CD1c-positive myeloid dendritic cell (primary cell): ENCODE data around the gene MIF4GD.

ENCODE experiments used
- DNase-seq: peaks from one replicate; pipeline ENCODE4 v3.0.0-alpha.2; 2016; ENCODE audit errors: extremely low spot score

Gene MIF4GD

GRCh38 chr17:75237100-75238014 is 33.7 kb downstream of the MIF4GD start:
- DNase-seq, result no peak

GRCh38 chr17:75232786-75233185 is 38.2 kb downstream of the MIF4GD start:
- no peak for DNase-seq

- no peak for DNase-seq
These were observed 39.1 kb downstream of the MIF4GD start for GRCh38 chr17:75231741-75232464.

GRCh38 chr17:75231071-75231470 is 40.0 kb downstream of the MIF4GD start:
- no peak for DNase-seq

GRCh38 chr17:75228847-75229246 is 42.2 kb downstream of the MIF4GD start:
- peak; percentile 74 for DNase-seq

GRCh38 chr17:75228305-75228704 is 42.7 kb downstream of the MIF4GD start:
- DNase-seq, result peak; percentile 96

GRCh38 chr17:75227729-75228128 is 43.3 kb downstream of the MIF4GD start:
- no peak for DNase-seq

- no peak for DNase-seq
These were observed 46.0 kb downstream of the MIF4GD start for GRCh38 chr17:75225016-75225415.

GRCh38 chr17:75219815-75220214 is 51.2 kb downstream of the MIF4GD start:
- no peak for DNase-seq

GRCh38 chr17:75218131-75218530 is 52.9 kb downstream of the MIF4GD start:
- no peak for DNase-seq
